Right lobe of liver (tissue), 4 donors: ENCODE data around the gene MPP4.
"Not testable (repeated sequence)": the region's sequence is repeated elsewhere in the genome, so short reads cannot be mapped to it uniquely, and the experiment has no call there.

Experiments used
- CTCF ChIP-seq, 4 donors: fragments of 200-600 bp in 3 of 4; fragments of 450-650 bp in 1 of 4; IDR thresholded peaks; one replicate each; pipeline versions ENCODE4 v1.5.1 to v1.8.0; 2016 to 2022; ENCODE audit warnings: antibody characterized with exemption in 4 of 4, mild to moderate bottlenecking in 2 of 4
- POLR2A ChIP-seq: fragments of 450-650 bp; IDR thresholded peaks from one replicate; pipeline ENCODE4 v1.6.1; 2017; ENCODE audit warnings: antibody characterized with exemption, mild to moderate bottlenecking
- donor health status: DM: no; HTN: no; CAD: no.
- donor health status: DM: no; HTN: no; CAD: no.
- donor health status: DM: no; HTN: yes; CAD: no.

- not testable (repeated sequence) for TF ChIP-seq POLR2A; CTCF (IDR thresholded peaks at IDR 0.05)
Measured at GRCh38 chr2:201671205-201671604, 27.2 kb downstream of the MPP4 start.
